Inferior parietal cortex (tissue), 1 donor: ENCODE measurements around the gene THOC2.
"Not testable (repeated sequence)": the region's sequence is repeated elsewhere in the genome, so short reads cannot be mapped to it uniquely, and the experiment has no call there.

Experiments used
- DNase-seq: peaks from one replicate; pipeline ENCODE4 v3.0.0-alpha.2; 2016; ENCODE audit errors: extremely low spot score

THOC2 gene

DNA sequence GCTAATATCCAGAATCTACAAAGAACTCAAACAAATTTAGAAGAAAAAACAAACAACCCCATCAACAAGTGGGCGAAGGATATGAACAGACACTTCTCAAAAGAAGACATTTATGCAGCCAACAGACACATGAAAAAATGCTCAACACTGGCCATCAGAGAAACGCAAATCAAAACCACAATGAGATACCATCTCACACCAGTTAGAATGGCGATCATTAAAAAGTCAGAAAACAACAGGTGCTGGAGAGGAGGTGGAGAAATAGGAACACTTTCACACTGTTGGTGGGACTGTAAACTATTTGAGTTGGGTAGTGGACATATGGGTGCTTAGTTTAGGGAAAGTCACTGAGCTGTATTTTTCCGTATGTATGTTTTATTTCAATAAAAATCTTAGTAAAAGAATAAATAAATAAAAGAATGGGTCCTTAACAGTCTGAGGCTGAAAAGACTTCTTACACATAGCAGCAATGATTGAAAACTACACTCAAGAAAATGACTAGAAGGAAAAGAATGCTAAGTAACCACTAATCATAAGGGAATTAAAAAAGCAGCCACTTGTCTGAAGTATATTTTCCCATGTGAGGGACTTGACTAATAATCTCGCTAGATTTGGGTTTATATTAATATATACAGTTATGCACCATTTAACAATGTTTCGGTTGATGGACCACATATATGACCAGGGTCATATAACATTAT is 68.2 kb downstream of the THOC2 start:
- DNase-seq, result not testable (repeated sequence)

DNA sequence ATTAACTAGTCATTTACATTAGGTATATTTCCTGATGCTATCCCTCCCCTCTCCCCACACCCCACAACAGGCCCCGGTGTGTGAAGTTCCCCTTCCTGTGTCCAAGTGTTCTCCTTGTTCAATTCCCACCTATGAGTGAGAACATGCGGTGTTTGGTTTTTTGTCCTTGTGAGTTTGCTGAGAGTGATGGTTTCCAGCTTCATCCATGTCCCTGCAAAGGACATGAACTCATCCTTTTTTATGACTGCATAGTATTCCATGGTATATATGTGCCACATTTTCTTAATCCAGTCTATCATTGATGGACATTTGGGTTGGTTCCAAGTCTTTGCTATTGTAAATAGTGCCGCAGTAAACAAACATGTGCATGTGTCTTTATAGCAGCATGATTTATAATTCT is 69.1 kb downstream of the THOC2 start:
- DNase-seq, result not testable (repeated sequence)

DNA sequence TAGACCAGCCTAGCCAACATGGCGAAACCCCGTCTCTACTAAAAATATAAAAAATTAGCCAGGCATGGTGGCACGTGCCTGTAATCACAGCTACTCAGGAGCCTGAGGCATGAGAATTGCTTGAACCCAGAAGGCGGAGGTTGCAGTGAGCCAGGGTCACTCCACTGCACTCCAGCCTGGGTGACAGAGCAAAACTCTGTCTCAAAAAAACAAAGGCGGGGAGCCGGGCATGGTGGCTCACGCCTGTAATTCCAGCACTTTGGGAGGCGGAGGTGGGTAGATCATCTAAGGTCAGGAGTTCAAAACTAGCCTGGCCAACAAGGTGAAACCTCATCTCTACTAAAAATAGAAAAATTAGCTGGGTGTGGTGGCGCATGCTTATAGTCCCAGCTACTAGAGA is 76.3 kb downstream of the THOC2 start:
- DNase-seq, result not testable (repeated sequence)

GRCh38 chrX:123648811-123649181 is 84.1 kb downstream of the THOC2 start:
- not testable (repeated sequence) for DNase-seq

- DNase-seq, result no peak
Measured at GRCh38 chrX:123648028-123648810, 84.6 kb downstream of the THOC2 start.

DNA sequence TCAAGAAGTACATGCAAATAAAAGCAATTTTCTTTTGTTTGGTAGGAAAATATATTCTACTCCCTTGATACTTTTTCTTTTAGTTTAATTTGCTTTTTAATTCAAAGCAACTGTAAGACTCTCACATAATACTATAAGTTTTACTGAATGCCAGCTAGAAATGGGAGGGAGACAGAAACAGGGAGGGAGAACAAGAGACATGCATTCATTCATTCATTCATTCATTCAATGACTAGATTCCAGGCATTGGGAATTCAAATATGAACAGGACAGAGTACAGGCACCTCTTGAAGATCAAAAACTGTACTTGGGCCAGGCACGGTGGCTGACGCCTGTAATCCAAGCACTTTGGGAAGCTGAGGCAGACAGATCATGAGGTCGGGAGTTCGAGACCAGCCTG is 85.6 kb downstream of the THOC2 start:
- no peak for DNase-seq

GRCh38 chrX:123629502-123629901 is 103.3 kb downstream of the THOC2 start:
- DNase-seq, result no peak

GRCh38 chrX:123626962-123627361 is 105.9 kb downstream of the THOC2 start:
- DNase-seq, result no peak

GRCh38 chrX:123625952-123626351 is 106.9 kb downstream of the THOC2 start:
- no peak for DNase-seq

DNA sequence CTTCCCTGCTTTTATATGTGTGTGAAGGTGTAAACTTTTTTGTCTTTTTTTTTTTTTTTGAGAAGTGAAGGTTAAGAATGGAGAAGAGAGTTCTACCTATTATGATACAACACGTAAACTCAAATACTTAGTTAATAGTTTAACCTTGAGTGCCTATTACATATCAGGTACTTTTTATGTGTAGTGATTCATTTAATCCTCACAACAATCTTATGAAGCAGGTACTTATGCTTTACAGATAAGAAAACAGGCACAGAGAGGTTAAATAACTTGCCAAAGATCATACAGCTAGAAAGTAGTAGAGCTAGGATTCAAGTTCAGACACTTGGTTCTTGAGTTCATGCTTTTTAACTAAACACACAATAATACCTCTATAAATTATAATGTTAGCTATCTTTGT is 107.4 kb downstream of the THOC2 start:
- DNase-seq, result no peak

DNA sequence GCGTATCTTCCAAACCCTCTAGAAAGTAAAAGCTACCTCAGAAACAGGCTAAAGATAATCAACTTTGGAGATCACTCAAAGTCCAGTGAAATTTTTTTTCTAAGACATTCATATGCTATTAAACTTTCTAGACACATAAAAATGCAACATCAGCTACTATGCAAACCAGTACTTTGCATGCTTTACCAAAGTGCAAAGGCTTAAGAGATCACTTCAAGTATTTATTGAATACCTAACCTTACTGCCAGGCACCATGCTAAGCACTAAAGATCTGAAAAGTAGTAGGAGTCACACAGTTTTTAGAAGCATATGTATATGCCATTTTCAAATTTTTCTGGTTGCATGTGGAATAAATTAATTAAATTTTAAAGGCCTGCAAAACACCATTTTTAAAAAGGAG is 115.8 kb downstream of the THOC2 start:
- no peak for DNase-seq

- no peak for DNase-seq
Measured at GRCh38 chrX:123610915-123611314, 121.9 kb downstream of the THOC2 start.

GRCh38 chrX:123607806-123608205 is 125.0 kb downstream of the THOC2 start:
- DNase-seq, result no peak

GRCh38 chrX:123607270-123607669 is 125.6 kb downstream of the THOC2 start:
- DNase-seq, result no peak

DNA sequence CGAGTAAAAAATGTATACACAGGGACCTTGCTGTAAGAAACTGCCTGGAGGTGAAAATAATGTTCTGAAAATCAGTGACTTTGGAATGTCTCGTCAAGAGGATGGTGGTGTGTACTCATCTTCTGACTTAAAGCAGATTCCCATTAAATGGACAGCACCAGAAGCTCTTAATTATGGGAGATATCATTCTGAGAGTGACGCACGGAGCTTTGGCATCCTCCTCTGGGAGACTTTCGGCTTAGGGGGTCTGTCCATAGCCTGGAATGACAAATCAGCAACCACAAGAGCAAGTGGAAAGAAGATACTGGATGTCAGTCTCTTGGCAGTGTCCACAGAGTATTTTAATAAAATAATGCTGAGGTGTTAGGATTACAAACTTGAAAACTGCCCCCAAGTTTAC is 129.4 kb downstream of the THOC2 start:
- no peak for DNase-seq

GRCh38 chrX:123601437-123601836 is 131.4 kb downstream of the THOC2 start:
- no peak for DNase-seq

DNA sequence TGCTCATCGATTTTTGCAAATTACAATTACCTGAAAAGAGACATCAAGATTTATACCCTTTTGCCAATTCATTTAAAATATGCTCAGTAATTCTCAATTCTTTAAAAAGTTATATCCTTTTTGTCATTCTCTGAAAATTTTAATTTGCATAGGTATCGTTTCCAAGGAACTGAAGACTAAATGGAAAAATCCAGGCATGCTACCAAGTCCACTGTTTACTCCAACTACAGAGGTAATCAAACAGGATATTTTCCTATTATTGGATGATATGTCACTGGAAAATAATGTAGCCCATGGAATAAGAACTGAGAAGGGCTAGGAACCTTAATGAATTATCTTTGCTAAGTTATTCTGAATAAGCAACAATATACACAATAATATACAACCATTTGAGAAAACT is 132.7 kb downstream of the THOC2 start:
- DNase-seq, result no peak

DNA sequence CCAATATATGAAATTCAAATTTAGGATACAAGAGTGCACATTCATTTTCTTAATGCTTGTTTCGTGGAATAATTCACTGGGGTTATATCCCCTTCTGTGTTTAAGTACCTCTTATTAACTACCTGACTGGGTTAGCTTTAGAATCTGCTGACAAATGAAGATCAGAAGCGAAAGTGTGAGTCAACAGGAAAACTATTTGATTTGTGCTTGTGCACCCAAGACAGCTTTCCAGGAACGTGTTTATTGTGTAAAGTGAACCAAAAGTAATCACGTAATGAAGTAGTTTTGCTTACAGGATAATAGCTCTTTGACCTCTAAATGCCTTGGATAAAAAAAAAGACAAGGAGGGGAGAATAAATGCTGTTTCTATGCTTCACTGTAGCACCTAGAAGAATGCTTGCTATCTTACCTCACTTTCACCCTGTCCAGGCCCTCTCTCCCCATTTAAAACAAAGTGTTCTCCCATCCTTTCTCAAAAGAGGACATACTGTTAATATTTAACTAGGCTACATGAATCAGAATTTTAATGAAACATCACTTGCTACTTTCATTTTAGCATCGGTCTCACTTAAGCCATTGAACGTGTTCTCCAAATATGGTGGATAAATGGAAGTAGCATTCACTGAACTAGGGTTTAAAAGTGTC is 141.9 kb downstream of the THOC2 start:
- DNase-seq, result no peak

DNA sequence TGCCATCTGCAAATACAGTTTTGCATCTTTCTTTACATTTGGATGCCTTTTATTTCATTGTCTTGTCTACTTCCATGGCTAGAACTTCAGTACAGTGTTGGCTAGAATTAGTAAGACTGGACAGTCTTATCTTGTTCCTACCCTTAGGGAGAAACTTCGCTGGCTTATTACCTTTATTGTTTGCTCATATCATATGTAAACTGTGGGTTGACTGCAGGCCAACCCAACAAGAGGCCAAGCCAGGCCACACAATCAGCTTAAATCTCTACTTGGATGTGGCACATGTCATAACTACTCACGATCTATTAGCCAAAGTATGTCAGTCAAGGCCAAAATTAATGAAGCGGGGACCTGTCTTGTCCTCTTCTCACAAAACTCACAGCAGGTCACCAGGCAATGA is 144.1 kb downstream of the THOC2 start:
- DNase-seq, result no peak

GRCh38 chrX:123581586-123581985 is 151.3 kb downstream of the THOC2 start:
- DNase-seq, result no peak

DNA sequence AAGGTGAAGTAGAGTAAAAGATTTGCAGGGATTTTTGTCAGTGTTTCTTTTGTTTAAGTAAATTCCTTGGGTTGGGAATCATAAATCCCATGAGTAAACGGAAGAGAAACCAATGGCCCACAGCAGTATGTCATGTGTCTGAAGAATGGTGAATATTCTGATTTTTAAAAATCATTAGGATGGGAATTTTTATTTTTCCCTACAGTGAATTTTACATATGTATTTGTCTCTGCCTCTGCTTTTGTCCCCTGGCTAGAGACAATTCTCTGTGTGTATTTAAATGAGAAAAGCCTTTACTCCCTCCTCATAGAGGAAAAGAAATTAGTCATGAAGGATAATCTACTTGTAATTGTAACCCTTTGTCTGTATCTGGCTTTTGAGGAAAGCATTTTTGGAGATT is 152.1 kb downstream of the THOC2 start:
- no peak for DNase-seq

DNA sequence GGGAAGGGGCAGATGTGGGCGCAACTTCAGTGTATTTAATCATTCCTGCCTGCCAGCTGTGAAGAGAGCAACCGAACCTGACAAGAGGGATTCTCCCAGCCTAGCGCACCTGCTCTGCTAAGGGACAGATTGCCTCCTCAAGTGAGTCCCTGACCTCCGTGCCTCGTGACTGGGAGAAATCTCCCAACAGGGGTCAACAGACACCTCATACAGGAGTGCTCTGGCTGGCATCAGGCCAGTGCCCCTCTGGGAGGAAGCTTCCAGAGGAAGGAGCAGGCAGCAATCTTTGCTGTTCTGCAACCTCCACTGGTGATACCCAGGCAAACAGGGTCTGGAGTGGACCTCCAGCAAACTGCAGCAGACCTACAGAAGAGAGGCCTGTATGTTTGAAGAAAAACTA is 158.8 kb downstream of the THOC2 start:
- not testable (repeated sequence) for DNase-seq

GRCh38 chrX:123570011-123570590 is 162.8 kb downstream of the THOC2 start:
- DNase-seq, result no peak
